Pancreas (tissue), 10 donors: ENCODE measurements around the gene MMP23B. TPM values are rescaled to one million over a fixed set of nuclear protein-coding genes. Genes with fewer than 3 reads are reported as not detected.
"Not testable (repeated sequence)": the region's sequence is repeated elsewhere in the genome, so short reads cannot be mapped to it uniquely, and the experiment has no call there.

Experiments
- ATAC-seq, 4 donors: fragments of 200-7000 bp; cut with Tn5 transposase; one replicate each; pipeline versions ENCODE4 v1.8.0 to v1.9.1; 2020; ENCODE audit warnings: mild to moderate bottlenecking in 4 of 4, moderate library complexity in 4 of 4
- DNase-seq, 6 donors: peaks; one replicate each; pipeline ENCODE4 v3.0.0-alpha.2; 2020
- FAIRE-seq: peaks from 2 replicates; lab custom pipeline; 2012; peaks lifted over from hg19 to GRCh38; lab: Jason Lieb, UNC
- H3K27ac ChIP-seq, 4 donors: fragments of 200-600 bp; sonication (generic); 1 replicate in 3 of 4; 2 replicates in 1 of 4; pipeline versions ENCODE4 v1.5.0 to v1.8.0; 2020
- H3K27me3 ChIP-seq, 4 donors: fragments of 200-600 bp; one replicate each; pipeline ENCODE4 v1.8.0; 2021
- H3K36me3 ChIP-seq, 3 donors: fragments of 200-600 bp; sonication (generic) in 1 of 3; one replicate each; pipeline versions ENCODE4 v1.5.0 to v1.8.0; 2020 to 2021
- H3K4me1 ChIP-seq, 3 donors: fragments of 200-600 bp; one replicate each; pipeline ENCODE4 v1.8.0; 2021
- H3K4me3 ChIP-seq, 4 donors: fragments of 200-600 bp; sonication (generic) in 2 of 4; one replicate each; pipeline versions ENCODE4 v1.5.0 to v1.8.0; 2020 to 2021
- H3K9me3 ChIP-seq, 4 donors: fragments of 200-600 bp; one replicate each; pipeline ENCODE4 v1.8.0; 2021
- WGBS, 2 donors: extraction: QIAGEN DNeasy Blood & Tissue Kit; methylation state at CpG; one replicate each; pipeline ENCODE4 v1.1.7; 2013; 5-methylcytosine and 5-hydroxymethylcytosine counted together
- intact Hi-C, 3 donors: fragments of 100-400 bp; cut with DNase I; formaldehyde crosslinking; loops; one replicate each; pipeline versions ENCODE4 v1.11.1 to v1.14.2; 2022
- polyA plus RNA-seq, 2 donors: library from polyadenylated mRNA; stranded (reverse); fragments of 200-250 nt; gene quantifications; one replicate each; pipeline ENCODE4 v1.2.3, GENCODE V29; 2013
- total RNA-seq, 6 donors: library from RNA; stranded (reverse); fragmentation: NEBNext Ultra II Directional in 4 of 6; extraction: Animal tissue kit (Norgen Biotek cat#: 25700) in 4 of 6; gene quantifications; one replicate each; pipeline versions ENCODE4 v1.2.1 to v1.2.4, GENCODE V29; 2021 to 2023
- TF ChIP-seq, protein P1 (sequence below), 4 donors: fragments of 200-600 bp; sonication (generic) in 3 of 4; IDR thresholded peaks; one replicate each; pipeline versions ENCODE4 v1.5.0 to v1.8.0; 2021; ENCODE audit warnings: antibody characterized with exemption in 4 of 4
- donor health status: healthy with polysubstance abuse.
- donor health status: DM: no; HTN: no; CAD: no; lungs with moderate emphysema.
- donor health status: DM: no; HTN: no; CAD: no.
- donor health status: control.
- donor health status: control.
- donor health status: Bipolar disorder and iron deficiency.
- donor health status: DM: yes; HTN: yes; CAD: no.
- donor health status: DM: no; HTN: no; CAD: no.
- donor health status: DM: no; HTN: no; CAD: no.
- donor health status: DM: yes; HTN: yes; CAD: no.

The MMP23B gene
- total and polyA plus RNA-seq, 8 donors: 0.46 to 12.3 (median 1.6) TPM

DNA sequence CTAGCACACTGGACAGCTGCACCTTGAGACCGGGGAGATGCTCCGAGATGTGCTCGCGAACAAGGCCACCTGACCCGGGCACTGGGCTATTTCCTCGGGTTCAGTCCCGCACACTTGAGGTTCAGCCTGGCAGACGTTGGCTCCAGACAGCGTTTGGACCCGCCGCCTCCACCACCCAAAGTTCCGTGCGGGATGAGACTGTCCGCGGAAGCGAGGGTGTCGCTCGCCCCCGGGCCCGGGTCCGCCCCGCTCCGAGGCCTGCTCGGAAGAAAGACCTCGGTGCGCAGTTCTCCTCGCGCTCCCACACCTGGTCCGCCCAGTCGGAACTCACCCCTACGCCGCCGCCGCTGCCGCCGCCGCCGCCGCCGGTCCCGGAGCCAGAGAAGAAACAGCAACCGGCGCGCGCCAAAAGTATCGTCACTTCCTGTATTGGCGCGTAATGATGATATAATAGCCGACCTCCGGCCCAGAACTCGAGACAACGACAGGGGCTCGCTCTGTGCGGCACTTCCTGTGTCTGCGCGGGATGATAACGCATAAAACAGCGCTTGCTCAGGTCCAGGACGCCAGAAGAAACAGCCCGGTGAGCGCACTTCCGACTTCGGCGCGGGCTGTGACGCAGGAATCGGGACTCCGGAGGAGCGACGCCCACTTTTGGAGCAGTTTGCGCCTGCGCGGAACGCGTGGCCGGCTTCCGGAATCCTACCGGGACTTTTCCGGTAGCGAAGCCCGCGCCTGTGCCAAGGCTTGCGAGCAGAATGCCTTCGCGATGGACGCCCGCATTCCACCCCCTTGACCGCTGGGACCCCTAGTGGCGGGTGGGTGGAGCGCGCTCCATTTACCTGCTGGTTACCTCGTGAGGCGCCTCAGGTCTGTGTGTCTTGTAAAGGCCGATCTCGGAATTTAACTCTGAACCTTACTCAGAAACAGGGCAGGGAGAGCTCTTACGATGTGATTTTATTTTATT is 26.9 kb downstream of the MMP23B start, which contains the start of gene CDK11B:
Gene CDK11B, minus strand, starts transcription at position 422 of the 967 bp plus-strand sequence. CDS start 1,519 bp downstream, outside the sequence.
- peak; percentile 86 to 94 (median 88) for ATAC-seq
- H3K9me3 ChIP-seq, H3K27me3 ChIP-seq, intact Hi-C loops: not testable (repeated sequence)
- H3K27ac ChIP-seq: peak within 1 kb of the TSS; percentile 67 to 99 (median 98)
- peak within 1 kb of the TSS; percentile 37 to 75 (median 48) for H3K4me3 ChIP-seq
- DNase-seq: peak; percentile 92 to 98 (median 94)
- peaks cover 0 to 15% (median 0%) of the 10 kb centered on the region in 3 donors for H3K4me1 ChIP-seq
- peaks cover 0 to 25% (median 0%) of the 10 kb centered on the region in 3 donors for H3K36me3 ChIP-seq
- TF ChIP-seq, protein P1, sequence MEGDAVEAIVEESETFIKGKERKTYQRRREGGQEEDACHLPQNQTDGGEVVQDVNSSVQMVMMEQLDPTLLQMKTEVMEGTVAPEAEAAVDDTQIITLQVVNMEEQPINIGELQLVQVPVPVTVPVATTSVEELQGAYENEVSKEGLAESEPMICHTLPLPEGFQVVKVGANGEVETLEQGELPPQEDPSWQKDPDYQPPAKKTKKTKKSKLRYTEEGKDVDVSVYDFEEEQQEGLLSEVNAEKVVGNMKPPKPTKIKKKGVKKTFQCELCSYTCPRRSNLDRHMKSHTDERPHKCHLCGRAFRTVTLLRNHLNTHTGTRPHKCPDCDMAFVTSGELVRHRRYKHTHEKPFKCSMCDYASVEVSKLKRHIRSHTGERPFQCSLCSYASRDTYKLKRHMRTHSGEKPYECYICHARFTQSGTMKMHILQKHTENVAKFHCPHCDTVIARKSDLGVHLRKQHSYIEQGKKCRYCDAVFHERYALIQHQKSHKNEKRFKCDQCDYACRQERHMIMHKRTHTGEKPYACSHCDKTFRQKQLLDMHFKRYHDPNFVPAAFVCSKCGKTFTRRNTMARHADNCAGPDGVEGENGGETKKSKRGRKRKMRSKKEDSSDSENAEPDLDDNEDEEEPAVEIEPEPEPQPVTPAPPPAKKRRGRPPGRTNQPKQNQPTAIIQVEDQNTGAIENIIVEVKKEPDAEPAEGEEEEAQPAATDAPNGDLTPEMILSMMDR (IDR thresholded peaks at IDR 0.05): peak in 2 of 4 donors; percentile 11 to 20
- WGBS, 2 donors: 0% methylated on average over 59 to 67 of the region's 96 CpGs
- peak; percentile 45 for FAIRE-seq

DNA sequence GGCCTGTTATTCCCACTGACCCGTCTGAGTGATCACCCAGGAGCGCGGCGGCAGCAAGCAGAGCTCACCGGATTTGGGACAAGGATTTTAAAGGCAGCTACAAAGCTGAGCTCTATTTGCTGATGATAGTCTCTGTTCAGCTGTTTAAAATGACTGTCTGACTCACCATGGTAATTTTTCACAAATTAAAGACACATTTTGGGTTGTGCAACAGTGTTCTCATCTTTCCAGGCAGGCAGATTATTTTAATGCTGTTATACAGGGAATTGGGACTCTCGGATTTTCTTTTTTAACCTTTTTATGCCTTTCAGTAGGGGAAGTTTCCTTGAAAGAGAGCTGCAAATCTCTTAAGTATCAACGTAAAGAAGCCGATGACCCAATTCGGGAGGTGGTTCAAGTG is 30.4 kb downstream of the MMP23B start:
- Histone ChIP-seq H3K27ac (peak overlapping the region in 2 of 4 donors; percentile 58 to 70), H3K4me1 (peaks cover 0 to 16% (median 0%) of the 10 kb centered on the region in 3 donors), H3K36me3 (peaks cover 10 to 13% (median 11%) of the 10 kb centered on the region in 3 donors)
- H3K9me3 ChIP-seq, ATAC-seq, H3K4me3 ChIP-seq, FAIRE-seq, DNase-seq, intact Hi-C loops, H3K27me3 ChIP-seq: not testable (repeated sequence)
- WGBS, 2 donors: 44 to 74% methylated on average over 5 to 9 of the region's 9 CpGs

DNA sequence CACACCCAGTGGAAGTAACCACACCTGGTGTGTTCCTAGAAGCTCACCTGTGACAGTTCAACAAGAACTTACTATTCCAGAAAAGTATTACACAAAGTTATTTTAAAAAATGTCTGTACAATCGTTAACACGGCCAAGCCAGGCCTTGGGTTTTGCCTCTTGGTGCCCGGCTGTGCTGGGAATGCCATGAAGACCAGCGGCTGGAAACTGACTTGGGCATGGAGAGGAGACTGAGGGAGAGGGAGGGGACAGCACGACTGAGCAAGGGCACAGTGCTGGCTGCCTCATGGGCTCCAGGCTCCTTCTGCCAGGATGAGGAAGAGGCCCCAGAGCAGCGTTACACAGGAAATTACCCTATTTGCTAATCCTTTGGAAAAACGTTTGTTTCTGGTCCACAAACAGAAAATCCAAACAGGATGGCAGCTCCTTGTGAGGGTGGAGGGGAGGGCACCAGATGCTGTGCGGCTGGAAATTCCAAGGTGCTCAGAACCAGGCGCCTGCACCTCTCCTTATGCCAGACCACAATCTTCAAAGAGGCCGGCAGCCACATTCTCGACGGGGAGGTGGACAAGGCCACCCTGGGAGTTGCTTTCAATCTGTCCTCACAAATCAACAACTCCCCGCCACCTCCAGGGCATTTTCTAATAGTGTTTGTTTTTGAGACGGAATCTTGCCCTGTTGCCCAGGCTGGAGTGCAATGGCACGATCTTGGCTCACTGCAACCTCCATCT is 31.0 kb downstream of the MMP23B start:
- DNase-seq: peak in 2 of 6 donors; percentile 28 to 53

DNA sequence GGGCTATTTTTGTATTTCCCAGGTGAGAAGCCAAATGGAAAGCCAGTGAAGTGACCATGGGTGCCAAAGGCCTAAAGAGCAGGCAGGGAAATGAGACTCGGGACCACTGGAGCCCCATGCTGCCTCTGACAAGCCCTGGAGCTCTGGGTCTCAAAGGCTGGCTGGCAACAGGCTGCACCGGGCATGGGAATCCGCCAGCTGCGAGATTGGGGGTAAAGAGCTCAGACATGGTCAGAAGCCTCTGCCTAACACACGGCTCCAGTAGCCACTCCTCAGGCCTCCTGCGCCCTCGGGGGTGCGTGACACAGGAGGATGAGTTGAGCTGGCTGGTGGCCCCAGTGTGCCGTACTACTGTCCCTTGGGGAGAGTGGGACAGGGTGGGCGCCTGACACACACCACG is 32.3 kb downstream of the MMP23B start:
- WGBS, 2 donors: 25 to 47% methylated on average over 1 to 4 of the region's 11 CpGs
- H3K27me3 ChIP-seq, H3K9me3 ChIP-seq, H3K4me3 ChIP-seq, intact Hi-C loops, FAIRE-seq: not testable (repeated sequence)
- Histone ChIP-seq H3K4me1 (peaks cover 0 to 16% (median 0%) of the 10 kb centered on the region in 3 donors), H3K36me3 (peaks cover 10 to 13% (median 11%) of the 10 kb centered on the region in 3 donors), H3K27ac (peak overlapping the region in 3 of 4 donors; percentile 26 to 76 (median 60))
- ATAC-seq (peak in 3 of 4 donors; percentile 70 to 83 (median 75)), DNase-seq (peak in 5 of 6 donors; percentile 76 to 84 (median 81))

More for the DNA sequence above, 31.0 kb downstream of the MMP23B start:
- Histone ChIP-seq H3K36me3 (peaks cover 10 to 13% (median 11%) of the 10 kb centered on the region in 3 donors), H3K4me1 (peaks cover 0 to 16% (median 0%) of the 10 kb centered on the region in 3 donors), H3K27ac (peak overlapping the region in 2 of 4 donors; percentile 58 to 70)
- H3K9me3 ChIP-seq, intact Hi-C loops, FAIRE-seq, H3K4me3 ChIP-seq, H3K27me3 ChIP-seq: not testable (repeated sequence)
- WGBS, 2 donors: 47 to 52% methylated on average over 15 of the region's 15 CpGs
- peak in 2 of 4 donors; percentile 5 to 10 for ATAC-seq

DNA sequence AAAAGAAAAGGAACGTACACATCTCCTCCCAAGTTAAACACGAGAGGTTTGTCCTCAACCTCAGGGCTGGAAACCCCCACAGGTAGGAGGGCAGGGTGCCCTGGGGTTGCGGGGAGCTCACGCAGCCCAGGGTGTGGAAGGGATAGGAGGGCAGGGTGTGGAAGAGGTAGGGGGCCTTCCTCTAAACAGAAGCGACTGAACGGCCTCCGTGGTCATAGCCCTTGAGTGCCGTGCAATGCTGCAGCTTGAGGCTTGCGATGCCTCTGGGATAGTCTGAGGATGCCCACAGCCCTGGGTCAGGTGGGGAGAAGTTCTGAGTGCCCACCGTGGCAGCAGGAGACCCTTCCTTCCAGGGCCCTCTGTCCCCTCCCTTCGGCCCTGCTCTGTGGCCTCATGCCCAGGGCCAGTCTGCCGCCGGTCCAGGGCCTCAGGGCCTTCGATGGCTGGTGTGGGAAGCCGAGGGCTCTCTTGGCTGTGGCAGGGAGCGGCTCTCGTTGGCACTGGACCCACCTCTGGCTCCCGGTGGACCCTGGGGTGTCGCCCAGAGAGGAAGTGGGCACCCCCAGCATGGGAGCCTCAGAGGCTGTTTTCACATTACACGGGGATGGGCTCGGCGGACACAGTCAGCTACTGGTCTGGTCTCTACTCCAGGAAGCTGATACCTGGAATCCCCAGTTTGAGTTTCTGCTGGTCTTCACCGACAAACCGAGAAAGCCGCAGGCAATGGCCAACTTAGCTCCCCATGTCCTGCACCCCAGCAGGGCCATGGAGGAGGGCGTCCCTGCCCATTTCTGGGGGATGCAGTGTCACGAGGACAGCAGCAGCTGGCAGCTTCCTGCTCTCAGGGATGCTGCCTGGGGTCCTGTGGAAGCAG is 33.2 kb downstream of the MMP23B start:
- Histone ChIP-seq H3K27ac (peak overlapping the region in 3 of 4 donors; percentile 26 to 76 (median 60)), H3K4me1 (peaks cover 0 to 16% (median 0%) of the 10 kb centered on the region in 3 donors), H3K4me3 (no peak overlapping the region), H3K36me3 (peaks cover 10 to 13% (median 11%) of the 10 kb centered on the region in 3 donors), H3K27me3 (no peaks in the 10 kb centered on the region), H3K9me3 (no peaks in the 10 kb centered on the region)
- peak in 2 of 6 donors; percentile 16 to 69 for DNase-seq
- intact Hi-C loops: no loop called here
- ATAC-seq: peak; percentile 4 to 15 (median 9)
- no peak for FAIRE-seq
- TF ChIP-seq, protein P1 (IDR thresholded peaks at IDR 0.05): no peak
- 73 to 81% methylated on average over 26 to 27 of the region's 27 CpGs for WGBS, 2 donors
